ENCODE data around the gene CDC14B.

The CDC14B gene

DNA sequence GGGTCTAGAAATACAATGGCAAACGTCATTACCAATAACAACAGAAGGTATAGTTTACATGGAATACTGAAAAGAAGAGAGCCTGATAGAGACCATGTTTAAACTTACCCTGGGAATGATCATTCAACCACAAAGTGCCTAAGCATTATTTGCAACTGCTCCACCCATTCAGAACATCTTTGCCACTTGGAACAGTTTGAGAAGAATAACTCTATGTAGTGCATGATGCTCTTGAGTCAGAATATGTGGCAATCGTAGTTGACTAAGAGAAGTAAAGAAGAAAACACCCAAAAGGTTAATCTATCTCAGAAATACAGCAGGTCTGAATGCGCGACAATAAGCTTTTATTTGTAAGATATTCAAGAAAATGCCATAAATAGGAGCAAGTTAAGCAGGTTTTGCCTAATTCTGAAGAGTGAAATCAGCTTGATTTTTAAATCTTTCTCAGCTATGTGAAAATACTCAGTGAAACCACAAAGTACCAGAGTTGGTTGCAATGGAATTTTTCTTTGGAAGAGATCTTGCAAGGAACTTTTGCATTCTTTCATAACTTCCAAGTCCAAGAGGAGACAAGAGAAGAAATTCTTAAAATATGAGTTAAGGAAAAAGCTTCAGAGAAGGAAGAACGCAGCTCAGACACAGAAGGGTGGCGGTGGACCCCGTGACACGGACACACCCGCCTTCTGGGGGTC is 105.4 kb downstream of the CDC14B start:
- Histone ChIP-seq H2AFZ (ENCODE audit: low read depth, low read length, severe bottlenecking) (no peak overlapping the region), H3K79me2 (ENCODE audit: insufficient read depth, low read length) (no peaks in the 10 kb centered on the region), H3K4me3 (ENCODE audit: insufficient read depth, low read length, poor library complexity, severe bottlenecking) (no peak overlapping the region), H3K27me3 (ENCODE audit: low read length) (no peaks in the 10 kb centered on the region), H3K9ac (ENCODE audit: low read length) (no peak overlapping the region), H3F3A (ENCODE audit: insufficient read depth) (no peaks in the 10 kb centered on the region), H3K4me2 (ENCODE audit: low read depth, low read length, poor library complexity, severe bottlenecking) (no peak overlapping the region), H3K27ac (ENCODE audit: low read depth, low read length) (no peak overlapping the region), H3K9me2 (replicated peaks; ENCODE audit: insufficient read depth, low read length) (no peaks in the 10 kb centered on the region), H4K20me1 (ENCODE audit: low read depth, low read length) (no peaks in the 10 kb centered on the region), H3K9me3 (ENCODE audit: insufficient read depth, low read length) (no peaks in the 10 kb centered on the region), H3K36me3 (ENCODE audit: low read length) (no peaks in the 10 kb centered on the region)
- TF ChIP-seq, protein P1, sequence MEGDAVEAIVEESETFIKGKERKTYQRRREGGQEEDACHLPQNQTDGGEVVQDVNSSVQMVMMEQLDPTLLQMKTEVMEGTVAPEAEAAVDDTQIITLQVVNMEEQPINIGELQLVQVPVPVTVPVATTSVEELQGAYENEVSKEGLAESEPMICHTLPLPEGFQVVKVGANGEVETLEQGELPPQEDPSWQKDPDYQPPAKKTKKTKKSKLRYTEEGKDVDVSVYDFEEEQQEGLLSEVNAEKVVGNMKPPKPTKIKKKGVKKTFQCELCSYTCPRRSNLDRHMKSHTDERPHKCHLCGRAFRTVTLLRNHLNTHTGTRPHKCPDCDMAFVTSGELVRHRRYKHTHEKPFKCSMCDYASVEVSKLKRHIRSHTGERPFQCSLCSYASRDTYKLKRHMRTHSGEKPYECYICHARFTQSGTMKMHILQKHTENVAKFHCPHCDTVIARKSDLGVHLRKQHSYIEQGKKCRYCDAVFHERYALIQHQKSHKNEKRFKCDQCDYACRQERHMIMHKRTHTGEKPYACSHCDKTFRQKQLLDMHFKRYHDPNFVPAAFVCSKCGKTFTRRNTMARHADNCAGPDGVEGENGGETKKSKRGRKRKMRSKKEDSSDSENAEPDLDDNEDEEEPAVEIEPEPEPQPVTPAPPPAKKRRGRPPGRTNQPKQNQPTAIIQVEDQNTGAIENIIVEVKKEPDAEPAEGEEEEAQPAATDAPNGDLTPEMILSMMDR (IDR thresholded peaks at IDR 0.05; ENCODE audit: insufficient read depth, low read length, poor library complexity, severe bottlenecking), result no peak
- no peak for TF ChIP-seq EZH2phosphoT487 (conservative IDR thresholded peaks at IDR 0.05; ENCODE audit: low read length)

DNA sequence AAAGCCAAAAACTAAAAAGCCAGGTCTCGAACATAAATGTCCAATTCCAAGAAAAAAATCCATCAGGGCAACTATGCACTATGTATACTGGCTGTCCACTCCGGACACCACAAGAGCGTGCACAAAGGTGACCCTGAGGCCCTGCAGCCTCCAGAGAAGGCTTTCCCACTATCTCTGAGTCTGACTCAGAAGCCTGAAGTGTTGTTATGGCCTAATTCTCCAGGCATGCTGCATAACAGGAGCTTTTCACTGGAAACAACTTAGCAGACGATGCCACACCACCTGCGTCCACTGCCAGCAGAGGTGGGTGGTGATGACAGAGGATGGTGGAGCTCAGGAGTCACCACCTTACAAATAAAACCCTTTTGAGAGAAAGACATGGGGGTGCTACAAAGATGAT is 106.0 kb downstream of the CDC14B start:
- no peak overlapping the region for H3K9ac ChIP-seq (ENCODE audit: low read length)
- no peak overlapping the region for H3K4me3 ChIP-seq (ENCODE audit: insufficient read depth, low read length, poor library complexity, severe bottlenecking)
- H2AFZ ChIP-seq (ENCODE audit: low read depth, low read length, severe bottlenecking), result no peak overlapping the region
- no peaks in the 10 kb centered on the region for H3F3A ChIP-seq (ENCODE audit: insufficient read depth)
- TF ChIP-seq, protein P1 (IDR thresholded peaks at IDR 0.05; ENCODE audit: insufficient read depth, low read length, poor library complexity, severe bottlenecking), result no peak
- no peak for TF ChIP-seq EZH2phosphoT487 (conservative IDR thresholded peaks at IDR 0.05; ENCODE audit: low read length)
- H3K9me3 ChIP-seq (ENCODE audit: insufficient read depth, low read length), result no peaks in the 10 kb centered on the region
- no peaks in the 10 kb centered on the region for H3K36me3 ChIP-seq (ENCODE audit: low read length)
- no peaks in the 10 kb centered on the region for H3K9me2 ChIP-seq (replicated peaks; ENCODE audit: insufficient read depth, low read length)
- H3K27me3 ChIP-seq (ENCODE audit: low read length), result no peaks in the 10 kb centered on the region
- no peak overlapping the region for H3K4me2 ChIP-seq (ENCODE audit: low read depth, low read length, poor library complexity, severe bottlenecking)
- no peak overlapping the region for H3K27ac ChIP-seq (ENCODE audit: low read depth, low read length)
- H4K20me1 ChIP-seq (ENCODE audit: low read depth, low read length), result no peaks in the 10 kb centered on the region
- no peaks in the 10 kb centered on the region for H3K79me2 ChIP-seq (ENCODE audit: insufficient read depth, low read length)

DNA sequence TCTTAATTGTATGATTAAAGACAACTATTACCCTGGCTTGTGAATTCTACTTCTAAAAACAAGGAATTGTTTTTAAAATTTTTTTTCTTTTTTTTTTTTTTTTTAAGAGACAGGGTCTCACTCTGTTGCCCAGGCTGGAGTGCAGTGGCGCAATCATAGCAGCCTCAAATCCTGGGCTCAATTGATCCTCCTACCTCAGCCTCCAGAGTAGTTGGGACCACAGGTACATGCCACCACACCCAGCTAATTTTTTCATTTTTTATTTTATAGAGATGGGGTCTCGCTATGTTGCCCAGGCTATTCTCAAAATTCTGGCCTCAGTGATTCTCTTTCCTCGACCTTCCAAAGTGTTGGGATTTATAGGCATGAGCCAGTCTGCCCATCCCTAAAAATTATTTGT is 107.4 kb downstream of the CDC14B start:
- Histone ChIP-seq H3K79me2 (ENCODE audit: insufficient read depth, low read length) (no peaks in the 10 kb centered on the region), H3K27ac (ENCODE audit: low read depth, low read length) (no peak overlapping the region), H3K36me3 (ENCODE audit: low read length) (no peaks in the 10 kb centered on the region), H3K9ac (ENCODE audit: low read length) (no peak overlapping the region), H3K9me3 (ENCODE audit: insufficient read depth, low read length) (no peaks in the 10 kb centered on the region), H3F3A (ENCODE audit: insufficient read depth) (no peaks in the 10 kb centered on the region), H3K27me3 (ENCODE audit: low read length) (no peaks in the 10 kb centered on the region), H3K4me3 (ENCODE audit: insufficient read depth, low read length, poor library complexity, severe bottlenecking) (no peak overlapping the region), H4K20me1 (ENCODE audit: low read depth, low read length) (no peaks in the 10 kb centered on the region), H2AFZ (ENCODE audit: low read depth, low read length, severe bottlenecking) (no peak overlapping the region), H3K9me2 (replicated peaks; ENCODE audit: insufficient read depth, low read length) (no peaks in the 10 kb centered on the region), H3K4me2 (ENCODE audit: low read depth, low read length, poor library complexity, severe bottlenecking) (no peak overlapping the region)
- TF ChIP-seq EZH2phosphoT487 (conservative IDR thresholded peaks at IDR 0.05; ENCODE audit: low read length), result no peak
- TF ChIP-seq, protein P1 (IDR thresholded peaks at IDR 0.05; ENCODE audit: insufficient read depth, low read length, poor library complexity, severe bottlenecking), result no peak
